Common myeloid progenitor, CD34-positive (primary cell): Measurements from ENCODE around the gene FLNB.

Experiments
- CTCF ChIA-PET: fragments of 350-600 bp; sonication (Branson Sonifier 250); formaldehyde crosslinking; loops from one replicate; lab custom pipeline; 2021; ENCODE audit warnings: antibody characterized with exemption; lab: Charles Lee
- POLR2A ChIA-PET: fragments of 350-600 bp; sonication (Branson Sonifier 250); formaldehyde crosslinking; loops from one replicate; lab custom pipeline; 2021; ENCODE audit warnings: antibody characterized with exemption; lab: Charles Lee
- DNase-seq, 3 donors: peaks; one replicate each; pipeline versions ENCODE4 v3.0.0 to v3.0.0-alpha.2; 2013
- H3K27ac ChIP-seq, 2 experiments: 1 replicate in 1 of 2; 2 replicates in 1 of 2; pipeline ENCODE4 v1.7.0; 2013; ENCODE audit warnings: inconsistent platforms in 2 of 2, low read length in 2 of 2, mild to moderate bottlenecking in 2 of 2, low read depth in 1 of 2, moderate library complexity in 1 of 2; ENCODE audit not compliant: severe bottlenecking in 2 of 2, insufficient read depth in 1 of 2, poor library complexity in 1 of 2
- H3K27me3 ChIP-seq, 5 experiments: replicated peaks in 2 of 5; 1 replicate in 3 of 5; 2 replicates in 2 of 5; pipeline versions ENCODE4 v1.6.1 to v1.7.0; 2013; ENCODE audit warnings: low read length in 4 of 5, mild to moderate bottlenecking in 2 of 5, moderate library complexity in 2 of 5, inconsistent platforms in 1 of 5; ENCODE audit not compliant: insufficient read depth in 5 of 5, control insufficient read depth in 4 of 5
- H3K36me3 ChIP-seq, 4 experiments: 1 replicate in 2 of 4; 2 replicates in 2 of 4; pipeline versions ENCODE4 v1.6.1 to v1.7.0; 2013; ENCODE audit warnings: low read length in 3 of 4, control low read depth in 1 of 4, mild to moderate bottlenecking in 1 of 4; ENCODE audit not compliant: control insufficient read depth in 4 of 4, insufficient read depth in 4 of 4
- H3K4me1 ChIP-seq, 4 experiments: 1 replicate in 3 of 4; 2 replicates in 1 of 4; pipeline versions ENCODE4 v1.6.1 to v1.7.1; 2013; ENCODE audit warnings: low read length in 3 of 4, mild to moderate bottlenecking in 3 of 4, control low read depth in 1 of 4, inconsistent platforms in 1 of 4, moderate library complexity in 1 of 4; ENCODE audit not compliant: control insufficient read depth in 4 of 4, insufficient read depth in 4 of 4; ENCODE audit errors: control extremely low read depth in 1 of 4
- H3K4me3 ChIP-seq, 7 experiments: 1 replicate in 4 of 7; 2 replicates in 3 of 7; pipeline versions ENCODE4 v1.5.1 to v1.7.0; 2013; ENCODE audit warnings: mild to moderate bottlenecking in 7 of 7, low read length in 6 of 7, moderate library complexity in 6 of 7, inconsistent platforms in 2 of 7, low read depth in 2 of 7, control low read depth in 1 of 7; ENCODE audit not compliant: insufficient read depth in 4 of 7, control insufficient read depth in 1 of 7; ENCODE audit errors: extremely low read depth in 1 of 7
- H3K9me3 ChIP-seq, 5 experiments: 1 replicate in 4 of 5; 2 replicates in 1 of 5; pipeline versions ENCODE4 v1.6.1 to v1.7.1; 2013; ENCODE audit warnings: low read length in 4 of 5, mild to moderate bottlenecking in 2 of 5, inconsistent platforms in 1 of 5, low read depth in 1 of 5, moderate library complexity in 1 of 5; ENCODE audit not compliant: control insufficient read depth in 4 of 5, insufficient read depth in 2 of 5; ENCODE audit errors: control extremely low read depth in 1 of 5
- WGBS: methylation state at CpG from one replicate; pipeline ENCODE4 v1.1.5; 2013; ENCODE audit not compliant: insufficient coverage; 5-methylcytosine and 5-hydroxymethylcytosine counted together

The FLNB gene

GRCh38 chr3:58111513-58112184 lies 103.4 kb downstream of the FLNB start:
- no peak overlapping the region for H3K27ac ChIP-seq
- WGBS: 98% methylated on average over 10 of the region's 11 CpGs
- no peak for DNase-seq
- H3K4me3 ChIP-seq: no peak overlapping the region
- H3K9me3 ChIP-seq: no peaks in the 10 kb centered on the region
- CTCF ChIA-PET: no interaction called here
- H3K27me3 ChIP-seq: no peaks in the 10 kb centered on the region
- POLR2A ChIA-PET: no interaction called here
- no peaks in the 10 kb centered on the region for H3K4me1 ChIP-seq
- peaks cover 6 to 85% (median 43%) of the 10 kb centered on the region in 4 experiments for H3K36me3 ChIP-seq

GRCh38 chr3:58112185-58112535 lies 103.9 kb downstream of the FLNB start:
- 100% methylated on average over 4 of the region's 6 CpGs for WGBS
- Histone ChIP-seq H3K27me3 (no peaks in the 10 kb centered on the region), H3K27ac (no peak overlapping the region), H3K4me1 (no peaks in the 10 kb centered on the region), H3K36me3 (peaks cover 6 to 85% (median 41%) of the 10 kb centered on the region in 4 experiments), H3K9me3 (no peaks in the 10 kb centered on the region), H3K4me3 (no peak overlapping the region)
- CTCF ChIA-PET: no interaction called here
- POLR2A ChIA-PET: no interaction called here
- DNase-seq: no peak

DNA sequence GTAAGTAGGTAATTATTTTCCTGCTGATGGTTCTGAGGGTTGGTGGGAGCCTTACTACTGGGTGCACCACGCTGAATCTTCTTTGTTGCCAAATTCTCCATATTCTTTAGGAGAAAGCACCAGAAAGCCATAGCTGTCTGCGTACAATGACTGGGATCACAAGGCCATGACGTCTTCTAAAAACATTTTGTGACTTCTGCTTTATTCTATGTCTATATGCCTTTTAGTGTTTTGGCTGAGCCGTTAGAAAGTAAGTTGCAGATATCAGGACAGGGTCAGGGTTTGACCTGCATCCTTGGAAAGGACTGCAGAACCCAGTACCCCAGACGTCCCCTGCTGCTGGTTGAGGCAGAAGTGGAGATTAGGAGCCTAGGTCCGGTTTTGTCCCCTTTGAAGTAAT lies 107.0 kb downstream of the FLNB start:
- DNase-seq: no peak
- POLR2A ChIA-PET: no interaction called here
- Histone ChIP-seq H3K4me3 (no peak overlapping the region), H3K36me3 (peaks cover 2 to 67% (median 26%) of the 10 kb centered on the region in 4 experiments), H3K27me3 (no peaks in the 10 kb centered on the region), H3K27ac (no peak overlapping the region), H3K9me3 (no peaks in the 10 kb centered on the region), H3K4me1 (peaks cover 3 to 11% (median 5%) of the 10 kb centered on the region in 4 experiments)
- CTCF ChIA-PET: no interaction called here
- 100% methylated on average over 5 of the region's 6 CpGs for WGBS

- Histone ChIP-seq H3K9me3 (no peaks in the 10 kb centered on the region), H3K4me3 (no peak overlapping the region), H3K4me1 (peaks cover 5 to 17% (median 10%) of the 10 kb centered on the region in 4 experiments), H3K36me3 (peaks cover 4 to 67% (median 27%) of the 10 kb centered on the region in 4 experiments), H3K27me3 (no peaks in the 10 kb centered on the region), H3K27ac (no peak overlapping the region)
- WGBS: 91% methylated on average over 11 of the region's 12 CpGs
- POLR2A ChIA-PET: no interaction called here
- DNase-seq: peak; percentile 13 to 50 (median 21)
- CTCF ChIA-PET: no interaction called here
Measured at GRCh38 chr3:58116161-58116955, 108.1 kb downstream of the FLNB start.

GRCh38 chr3:58116985-58117384 lies 108.8 kb downstream of the FLNB start:
- no peak for DNase-seq
- Histone ChIP-seq H3K4me3 (no peak overlapping the region), H3K36me3 (peaks cover 4 to 64% (median 24%) of the 10 kb centered on the region in 4 experiments), H3K4me1 (peaks cover 5 to 17% (median 10%) of the 10 kb centered on the region in 4 experiments), H3K9me3 (no peaks in the 10 kb centered on the region), H3K27ac (no peak overlapping the region), H3K27me3 (no peaks in the 10 kb centered on the region)
- no CpG with 5 or more reads among the region's 4 CpGs for WGBS
- POLR2A ChIA-PET: no interaction called here
- CTCF ChIA-PET: no interaction called here

DNA sequence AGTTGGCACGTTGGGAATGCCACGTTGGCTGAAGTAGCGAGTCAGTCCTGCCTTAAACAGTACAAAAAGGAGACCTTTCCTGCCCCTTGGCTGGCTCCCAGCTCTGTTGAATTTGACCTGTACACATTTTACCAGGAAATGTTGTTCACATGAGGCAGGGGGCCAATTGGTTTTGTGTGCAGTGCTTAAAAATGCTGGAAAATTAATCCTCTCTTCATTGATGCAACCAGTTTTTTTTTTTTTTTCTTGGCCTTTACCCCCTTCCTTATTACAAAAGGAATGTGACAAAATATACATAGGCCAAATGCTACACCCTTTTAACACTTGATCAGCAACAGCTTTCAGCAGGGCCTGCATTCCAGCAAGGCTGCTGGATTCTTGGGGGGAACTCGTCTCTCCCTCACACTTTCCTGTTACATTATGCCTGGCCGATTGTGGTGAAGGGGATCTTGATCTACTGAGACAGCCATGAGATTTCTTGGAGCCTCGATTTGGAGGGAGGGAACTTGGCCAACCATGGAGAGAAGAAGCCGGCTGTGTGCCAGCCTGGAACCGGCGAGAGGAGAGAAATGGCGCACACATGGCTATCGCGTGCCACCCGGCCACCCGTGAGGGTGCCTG lies 109.4 kb downstream of the FLNB start:
- peaks cover 4 to 59% (median 22%) of the 10 kb centered on the region in 4 experiments for H3K36me3 ChIP-seq
- POLR2A ChIA-PET: no interaction called here
- no peak for DNase-seq

More for the DNA sequence above, 109.4 kb downstream of the FLNB start:
- H3K9me3 ChIP-seq: no peaks in the 10 kb centered on the region
- no peaks in the 10 kb centered on the region for H3K27me3 ChIP-seq
- WGBS: 96% methylated on average over 5 of the region's 14 CpGs
- H3K27ac ChIP-seq: no peak overlapping the region
- no peak overlapping the region for H3K4me3 ChIP-seq
- CTCF ChIA-PET: no interaction called here
- H3K4me1 ChIP-seq: peaks cover 5 to 17% (median 10%) of the 10 kb centered on the region in 4 experiments
